HG02970 (cell line): ENCODE measurements around the gene VTA1.

ENCODE experiments used
- ATAC-seq: cut with Tn5 transposase; IDR thresholded peaks from one replicate; pipeline ENCODE4 v1.9.1; 2021; ENCODE audit warnings: mild to moderate bottlenecking, moderate library complexity, moderate number of reproducible peaks; ENCODE audit not compliant: unreplicated experiment, low FRiP score

Gene VTA1

GRCh38 chr6:142260748-142261147, 113.7 kb downstream of the VTA1 start:
- no peak for ATAC-seq

- ATAC-seq = no peak
Observed at GRCh38 chr6:142262231-142262630, 115.2 kb downstream of the VTA1 start.

GRCh38 chr6:142265476-142265875, 118.4 kb downstream of the VTA1 start:
- no peak for ATAC-seq

GRCh38 chr6:142266060-142266459, 119.0 kb downstream of the VTA1 start:
- ATAC-seq = no peak

- no peak for ATAC-seq
Observed at GRCh38 chr6:142271476-142271875, 124.4 kb downstream of the VTA1 start.
